ENCODE data around the gene CTCF.

Gene CTCF

GRCh38 chr16:67648088-67648763 lies 85.9 kb downstream of the CTCF start:
- Mint-ChIP-seq H3K4me1 (ENCODE audit: low read depth in 2 of 2) (peaks cover 9 to 14% of the 10 kb centered on the region in 2 donors), H3K27me3 (no peaks in the 10 kb centered on the region), H3K36me3 (ENCODE audit: insufficient read depth) (peaks cover 24% of the 10 kb centered on the region), H3K9me3 (no peaks in the 10 kb centered on the region), H3K4me3 (no peak overlapping the region), H3K27ac (peak overlapping the region in 1 of 2 donors; percentile 51)
- DNase-seq (no peak), ATAC-seq (replicated peaks) (no peak)

DNA sequence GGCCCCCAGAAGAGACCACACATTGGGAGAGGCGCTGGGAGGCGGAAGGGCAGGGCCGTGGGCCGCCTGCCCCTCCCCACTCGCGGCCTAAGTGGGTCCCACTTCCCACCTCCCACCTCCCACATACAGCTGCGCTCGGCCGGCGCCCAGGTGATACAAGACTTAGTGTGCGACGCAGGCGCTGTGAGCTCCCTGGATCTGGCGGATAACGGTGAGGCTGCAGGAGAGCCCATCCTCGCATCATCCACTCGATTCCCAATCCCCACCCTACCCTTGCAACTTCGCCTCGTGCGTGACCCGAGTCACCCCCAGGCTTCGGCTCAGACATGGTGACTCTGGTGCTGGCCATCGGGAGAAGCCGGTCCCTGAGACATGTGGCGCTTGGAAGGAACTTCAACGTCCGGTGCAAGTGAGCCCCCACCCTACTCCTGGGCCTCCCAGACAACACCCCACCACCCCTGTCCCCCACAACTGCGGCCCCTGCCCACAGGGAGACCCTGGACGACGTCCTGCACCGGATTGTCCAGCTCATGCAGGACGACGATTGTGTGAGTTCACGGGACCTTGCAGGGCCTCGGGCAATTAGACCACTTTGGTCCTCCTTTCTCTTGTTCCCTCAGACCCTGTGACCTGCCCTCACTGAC lies 86.6 kb downstream of the CTCF start:
- H3K27ac Mint-ChIP-seq, result peak overlapping the region in 1 of 2 donors; percentile 51
- ATAC-seq (replicated peaks) (no peak), DNase-seq (no peak)
- peaks cover 9 to 14% of the 10 kb centered on the region in 2 donors for H3K4me1 Mint-ChIP-seq (ENCODE audit: low read depth in 2 of 2)
- no peak overlapping the region for H3K4me3 Mint-ChIP-seq
- no peaks in the 10 kb centered on the region for H3K9me3 Mint-ChIP-seq
- peaks cover 27% of the 10 kb centered on the region for H3K36me3 Mint-ChIP-seq (ENCODE audit: insufficient read depth)
- H3K27me3 Mint-ChIP-seq, result no peaks in the 10 kb centered on the region

DNA sequence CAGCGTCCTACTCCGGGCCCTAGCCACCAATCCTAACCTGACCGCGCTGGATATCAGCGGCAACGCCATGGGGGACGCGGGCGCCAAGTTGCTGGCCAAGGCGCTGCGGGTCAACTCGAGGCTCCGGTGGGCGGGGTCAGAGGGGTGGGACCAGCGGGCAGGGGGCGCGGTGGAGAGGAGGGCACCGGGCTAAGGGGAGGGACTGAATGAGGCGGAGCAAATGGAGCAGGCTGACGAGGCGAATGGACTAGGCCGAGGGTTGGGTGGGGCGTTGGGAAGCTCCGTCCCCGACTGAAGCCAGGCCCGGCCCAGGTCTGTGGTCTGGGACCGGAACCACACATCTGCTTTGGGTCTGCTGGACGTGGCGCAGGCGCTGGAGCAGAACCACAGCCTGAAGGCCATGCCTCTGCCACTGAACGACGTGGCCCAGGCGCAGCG lies 87.2 kb downstream of the CTCF start:
- no peak for ATAC-seq (replicated peaks)
- Mint-ChIP-seq H3K27ac (no peak overlapping the region), H3K9me3 (no peaks in the 10 kb centered on the region), H3K27me3 (no peaks in the 10 kb centered on the region), H3K4me3 (no peak overlapping the region), H3K36me3 (ENCODE audit: insufficient read depth) (peaks cover 30% of the 10 kb centered on the region), H3K4me1 (ENCODE audit: low read depth in 2 of 2) (peaks cover 6 to 12% of the 10 kb centered on the region in 2 donors)
- no peak for DNase-seq

DNA sequence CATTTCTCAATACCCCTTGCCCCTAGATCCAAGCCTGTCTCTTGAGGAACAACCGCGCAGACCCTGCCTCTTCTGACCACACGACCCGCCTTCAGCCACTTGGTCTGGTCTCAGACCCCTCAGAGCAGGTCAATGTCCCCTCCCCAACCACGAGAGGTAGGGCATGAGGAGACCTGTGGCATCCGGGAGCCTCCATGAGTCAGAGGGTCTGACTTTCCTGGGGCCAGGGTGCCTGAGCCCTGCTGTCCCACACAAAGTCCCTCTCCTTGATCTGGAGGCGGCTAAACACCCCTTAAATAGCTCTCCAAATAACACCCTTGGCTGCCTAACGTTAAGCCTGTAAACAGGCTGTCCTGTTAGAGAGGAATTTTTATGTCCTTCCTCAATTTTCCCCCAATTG lies 87.7 kb downstream of the CTCF start:
- Mint-ChIP-seq H3K4me3 (no peak overlapping the region), H3K36me3 (ENCODE audit: insufficient read depth) (peaks cover 30% of the 10 kb centered on the region), H3K4me1 (ENCODE audit: low read depth in 2 of 2) (peaks cover 5 to 11% of the 10 kb centered on the region in 2 donors), H3K27ac (no peak overlapping the region), H3K27me3 (no peaks in the 10 kb centered on the region), H3K9me3 (no peaks in the 10 kb centered on the region)
- no peak for ATAC-seq (replicated peaks)
- DNase-seq, result no peak

- no peak for ATAC-seq (replicated peaks)
- Mint-ChIP-seq H3K27ac (no peak overlapping the region), H3K4me1 (ENCODE audit: low read depth in 2 of 2) (peaks cover 5 to 6% of the 10 kb centered on the region in 2 donors), H3K36me3 (ENCODE audit: insufficient read depth) (peaks cover 38% of the 10 kb centered on the region), H3K4me3 (no peak overlapping the region), H3K27me3 (no peaks in the 10 kb centered on the region), H3K9me3 (no peaks in the 10 kb centered on the region)
- DNase-seq, result no peak
Observed at GRCh38 chr16:67651039-67651438, 88.7 kb downstream of the CTCF start.

DNA sequence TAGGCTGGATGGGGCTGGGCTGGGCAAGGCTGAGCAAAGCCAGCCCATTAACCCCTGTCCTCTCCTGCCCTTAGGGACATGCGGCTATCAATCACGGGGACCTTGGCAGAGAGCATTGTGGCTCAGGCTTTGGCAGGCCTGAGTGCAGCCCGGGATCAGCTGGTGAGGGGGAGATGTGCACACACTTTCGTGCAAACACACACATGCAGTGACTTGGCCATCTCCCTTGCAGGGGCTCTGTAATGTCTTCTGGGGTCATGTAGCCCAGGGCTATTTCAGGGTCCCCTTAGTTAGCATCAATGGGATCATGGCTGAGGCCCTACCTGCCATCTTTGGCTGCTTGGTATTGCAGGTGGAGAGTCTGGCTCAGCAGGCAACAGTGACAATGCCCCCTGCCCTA lies 89.5 kb downstream of the CTCF start:
- no peaks in the 10 kb centered on the region for H3K27me3 Mint-ChIP-seq
- peaks cover under 1 to 4% of the 10 kb centered on the region in 2 donors for H3K4me1 Mint-ChIP-seq (ENCODE audit: low read depth in 2 of 2)
- peak overlapping the region in 1 of 2 donors; percentile 87 for H3K27ac Mint-ChIP-seq
- no peak overlapping the region for H3K4me3 Mint-ChIP-seq
- H3K9me3 Mint-ChIP-seq, result no peaks in the 10 kb centered on the region
- peaks cover 42% of the 10 kb centered on the region for H3K36me3 Mint-ChIP-seq (ENCODE audit: insufficient read depth)
- DNase-seq (no peak), ATAC-seq (replicated peaks) (no peak)

- no peak for ATAC-seq (replicated peaks)
- no peaks in the 10 kb centered on the region for H3K27me3 Mint-ChIP-seq
- H3K4me3 Mint-ChIP-seq, result no peak overlapping the region
- H3K27ac Mint-ChIP-seq, result peak overlapping the region in 1 of 2 donors; percentile 87
- peaks cover 43% of the 10 kb centered on the region for H3K36me3 Mint-ChIP-seq (ENCODE audit: insufficient read depth)
- H3K9me3 Mint-ChIP-seq, result no peaks in the 10 kb centered on the region
- H3K4me1 Mint-ChIP-seq (ENCODE audit: low read depth in 2 of 2), result peaks cover 0 to 4% of the 10 kb centered on the region in 2 donors
- no peak for DNase-seq
Observed at GRCh38 chr16:67652578-67653127, 90.3 kb downstream of the CTCF start.

DNA sequence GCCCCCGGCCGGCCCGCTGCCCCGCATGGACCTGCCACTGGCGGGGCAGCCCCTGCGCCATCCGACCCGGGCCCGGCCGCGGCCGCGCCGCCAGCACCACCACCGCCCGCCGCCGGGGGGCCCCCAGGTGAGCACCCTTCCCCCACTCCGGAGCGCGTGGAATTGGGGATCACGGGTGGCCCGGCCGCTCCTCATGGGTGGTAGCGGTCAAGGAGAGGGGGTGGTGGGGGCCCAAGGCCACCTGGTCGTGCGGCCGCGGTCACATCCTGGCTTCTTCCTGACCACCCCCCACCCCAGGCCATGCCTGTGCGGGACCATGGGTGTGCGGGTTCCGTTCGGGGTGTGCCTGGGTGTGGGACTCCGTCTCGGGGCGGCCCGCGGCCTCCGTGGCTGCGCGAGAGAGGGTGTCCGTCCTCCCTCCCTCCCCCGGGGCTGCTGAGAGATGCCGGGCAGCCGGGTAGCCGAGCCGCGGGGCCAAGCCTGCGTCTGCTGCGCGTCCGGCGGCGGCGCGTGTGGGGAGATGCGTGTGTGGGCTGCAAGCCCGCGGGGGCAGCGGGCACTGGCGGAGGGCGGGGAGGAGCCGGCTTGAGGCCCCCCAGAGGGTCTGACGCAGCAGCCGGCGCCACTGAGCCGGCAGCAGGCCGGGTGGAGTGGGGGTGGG lies 90.9 kb downstream of the CTCF start:
- H3K36me3 Mint-ChIP-seq (ENCODE audit: insufficient read depth), result peaks cover 43% of the 10 kb centered on the region

DNA sequence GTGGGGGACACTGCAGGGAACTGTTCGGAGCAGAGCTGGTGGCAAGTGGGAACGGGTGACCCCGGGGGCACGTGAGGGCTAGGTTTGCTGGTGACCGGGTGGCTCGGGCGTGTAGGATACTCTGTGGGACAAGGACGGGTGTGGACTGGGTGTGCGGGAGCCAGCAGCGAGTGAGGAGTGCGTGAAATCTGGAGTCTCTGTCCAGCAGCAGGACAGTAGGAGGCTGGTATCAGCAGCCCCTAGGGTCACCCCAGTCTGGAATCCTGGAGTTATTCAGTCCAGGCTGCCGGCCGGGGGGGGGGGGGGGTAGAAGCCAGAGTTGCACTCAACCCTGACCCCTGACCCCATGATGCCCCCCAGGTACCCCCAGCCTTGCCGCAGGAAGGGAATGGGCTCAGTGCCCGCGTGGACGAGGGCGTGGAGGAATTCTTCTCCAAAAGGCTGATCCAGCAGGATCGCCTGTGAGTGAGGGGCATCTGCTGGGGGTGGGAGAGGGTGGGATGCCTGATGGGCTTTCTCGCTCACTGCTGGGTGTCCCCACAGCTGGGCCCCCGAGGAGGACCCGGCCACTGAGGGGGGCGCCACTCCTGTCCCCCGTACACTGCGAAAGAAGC lies 91.6 kb downstream of the CTCF start:
- no peaks in the 10 kb centered on the region for H3K9me3 Mint-ChIP-seq
- no peaks in the 10 kb centered on the region for H3K27me3 Mint-ChIP-seq
- H3K27ac Mint-ChIP-seq, result no peak overlapping the region
- ATAC-seq (replicated peaks), result no peak
- H3K4me1 Mint-ChIP-seq (ENCODE audit: low read depth in 2 of 2), result peaks cover 5 to 7% of the 10 kb centered on the region in 2 donors
- no peak for DNase-seq
- no peak overlapping the region for H3K4me3 Mint-ChIP-seq
- peaks cover 43% of the 10 kb centered on the region for H3K36me3 Mint-ChIP-seq (ENCODE audit: insufficient read depth)

More for the DNA sequence above, 90.9 kb downstream of the CTCF start:
- DNase-seq (no peak), ATAC-seq (replicated peaks) (no peak)
- peaks cover 0 to 4% of the 10 kb centered on the region in 2 donors for H3K4me1 Mint-ChIP-seq (ENCODE audit: low read depth in 2 of 2)
- H3K27ac Mint-ChIP-seq, result no peak overlapping the region
- no peak overlapping the region for H3K4me3 Mint-ChIP-seq
- no peaks in the 10 kb centered on the region for H3K9me3 Mint-ChIP-seq
- no peaks in the 10 kb centered on the region for H3K27me3 Mint-ChIP-seq

GRCh38 chr16:67654403-67654911 lies 92.1 kb downstream of the CTCF start:
- peaks cover 11 to 12% of the 10 kb centered on the region in 2 donors for H3K4me1 Mint-ChIP-seq (ENCODE audit: low read depth in 2 of 2)
- peak overlapping the region in 1 of 2 donors; percentile 12 for H3K27ac Mint-ChIP-seq
- no peak for ATAC-seq (replicated peaks)
- H3K36me3 Mint-ChIP-seq (ENCODE audit: insufficient read depth), result peaks cover 44% of the 10 kb centered on the region
- no peak for DNase-seq
- no peak overlapping the region for H3K4me3 Mint-ChIP-seq
- H3K27me3 Mint-ChIP-seq, result no peaks in the 10 kb centered on the region
- H3K9me3 Mint-ChIP-seq, result no peaks in the 10 kb centered on the region

DNA sequence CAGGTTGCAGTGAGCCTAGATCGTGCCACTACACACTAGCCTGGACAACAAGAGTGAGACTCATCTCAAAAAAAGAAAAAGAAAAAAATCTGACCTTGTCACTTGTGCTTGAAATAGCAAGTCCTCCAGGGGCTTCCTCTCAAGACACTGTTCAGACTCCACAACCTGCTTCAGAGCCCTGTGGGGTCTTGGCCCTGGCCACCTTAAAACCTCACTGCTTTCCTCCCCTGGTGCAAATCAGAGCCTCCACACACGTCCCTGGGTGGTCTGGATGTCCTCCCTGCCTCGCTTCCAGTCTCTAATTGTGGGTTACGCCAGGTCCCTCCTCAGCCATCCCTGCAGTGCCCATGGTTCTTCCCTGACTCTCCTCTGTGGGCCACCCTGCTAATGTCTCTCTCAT lies 93.0 kb downstream of the CTCF start:
- H3K36me3 Mint-ChIP-seq (ENCODE audit: insufficient read depth), result peaks cover 41% of the 10 kb centered on the region
- H3K4me3 Mint-ChIP-seq, result no peak overlapping the region
- ATAC-seq (replicated peaks) (no peak), DNase-seq (no peak)
- H3K9me3 Mint-ChIP-seq, result no peaks in the 10 kb centered on the region
- H3K27ac Mint-ChIP-seq, result peak overlapping the region in 1 of 2 donors; percentile 25
- peaks cover 12 to 15% of the 10 kb centered on the region in 2 donors for H3K4me1 Mint-ChIP-seq (ENCODE audit: low read depth in 2 of 2)
- no peaks in the 10 kb centered on the region for H3K27me3 Mint-ChIP-seq

DNA sequence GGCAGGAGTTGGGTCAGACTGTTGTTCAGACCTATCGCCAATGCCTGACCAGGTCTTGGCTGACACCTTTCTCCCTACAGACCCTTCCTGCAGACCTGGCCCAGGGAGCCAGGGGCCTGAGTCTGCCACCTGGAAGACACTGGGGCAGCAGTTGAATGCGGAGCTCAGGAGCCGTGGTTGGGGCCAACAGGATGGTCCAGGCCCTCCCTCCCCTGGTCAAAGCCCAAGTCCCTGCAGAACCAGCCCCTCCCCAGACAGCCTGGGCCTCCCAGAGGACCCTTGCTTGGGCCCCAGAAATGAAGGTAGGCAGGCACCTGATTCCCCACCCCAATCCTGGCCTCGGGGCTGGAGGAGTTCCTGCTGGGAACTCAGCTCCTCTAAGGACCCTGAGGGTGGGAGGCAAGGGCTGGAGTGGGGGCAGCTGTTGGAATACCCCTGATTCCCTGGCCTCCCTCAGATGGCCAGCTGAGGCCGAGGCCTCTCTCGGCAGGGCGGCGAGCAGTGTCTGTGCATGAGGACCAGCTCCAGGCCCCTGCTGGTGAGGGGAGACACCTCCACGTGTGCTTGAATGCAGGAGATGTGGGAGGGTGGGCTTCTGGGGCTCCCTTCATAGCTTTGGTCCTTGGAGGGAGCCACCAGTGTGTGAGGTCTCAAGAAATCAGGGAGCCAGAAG lies 94.2 kb downstream of the CTCF start:
- H3K4me1 Mint-ChIP-seq (ENCODE audit: low read depth in 2 of 2), result peaks cover 18 to 21% of the 10 kb centered on the region in 2 donors
- H3K9me3 Mint-ChIP-seq, result no peaks in the 10 kb centered on the region
- H3K27me3 Mint-ChIP-seq, result no peaks in the 10 kb centered on the region
- peak overlapping the region in 1 of 2 donors; percentile 25 for H3K27ac Mint-ChIP-seq
- DNase-seq (no peak), ATAC-seq (replicated peaks) (no peak)
- peaks cover 50% of the 10 kb centered on the region for H3K36me3 Mint-ChIP-seq (ENCODE audit: insufficient read depth)
- H3K4me3 Mint-ChIP-seq, result no peak overlapping the region
